ENCODE measurements around the gene OXGR1. TPM values are rescaled to one million over a fixed set of nuclear protein-coding genes. Genes with fewer than 3 reads are reported as not detected.

Gene OXGR1
- total RNA-seq, 4 donors from 2014 or later = 0.22 TPM; not detected in 3

DNA sequence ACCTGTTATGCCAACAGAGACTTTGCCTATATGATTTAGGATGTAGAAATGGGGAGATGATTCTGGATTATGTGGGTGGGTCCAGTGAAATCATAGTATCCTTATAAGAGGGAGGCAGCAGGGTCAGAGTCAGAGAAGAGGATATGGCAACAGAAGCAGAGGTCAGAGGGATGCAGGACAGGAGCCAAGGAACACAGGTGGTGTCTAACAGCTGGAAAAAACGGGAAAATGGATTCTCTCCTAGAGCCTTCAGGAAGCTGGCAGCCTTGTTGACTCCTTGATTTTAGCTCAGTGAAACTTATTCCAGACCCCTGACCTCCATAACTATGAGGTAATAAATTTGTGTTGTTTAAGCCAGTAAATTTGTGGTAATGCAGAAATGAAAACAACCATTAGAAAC is 28.8 kb upstream of the OXGR1 start:
- TF ChIP-seq, protein P1, sequence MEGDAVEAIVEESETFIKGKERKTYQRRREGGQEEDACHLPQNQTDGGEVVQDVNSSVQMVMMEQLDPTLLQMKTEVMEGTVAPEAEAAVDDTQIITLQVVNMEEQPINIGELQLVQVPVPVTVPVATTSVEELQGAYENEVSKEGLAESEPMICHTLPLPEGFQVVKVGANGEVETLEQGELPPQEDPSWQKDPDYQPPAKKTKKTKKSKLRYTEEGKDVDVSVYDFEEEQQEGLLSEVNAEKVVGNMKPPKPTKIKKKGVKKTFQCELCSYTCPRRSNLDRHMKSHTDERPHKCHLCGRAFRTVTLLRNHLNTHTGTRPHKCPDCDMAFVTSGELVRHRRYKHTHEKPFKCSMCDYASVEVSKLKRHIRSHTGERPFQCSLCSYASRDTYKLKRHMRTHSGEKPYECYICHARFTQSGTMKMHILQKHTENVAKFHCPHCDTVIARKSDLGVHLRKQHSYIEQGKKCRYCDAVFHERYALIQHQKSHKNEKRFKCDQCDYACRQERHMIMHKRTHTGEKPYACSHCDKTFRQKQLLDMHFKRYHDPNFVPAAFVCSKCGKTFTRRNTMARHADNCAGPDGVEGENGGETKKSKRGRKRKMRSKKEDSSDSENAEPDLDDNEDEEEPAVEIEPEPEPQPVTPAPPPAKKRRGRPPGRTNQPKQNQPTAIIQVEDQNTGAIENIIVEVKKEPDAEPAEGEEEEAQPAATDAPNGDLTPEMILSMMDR (IDR thresholded peaks at IDR 0.05; ENCODE audit: low read depth) = no peak

DNA sequence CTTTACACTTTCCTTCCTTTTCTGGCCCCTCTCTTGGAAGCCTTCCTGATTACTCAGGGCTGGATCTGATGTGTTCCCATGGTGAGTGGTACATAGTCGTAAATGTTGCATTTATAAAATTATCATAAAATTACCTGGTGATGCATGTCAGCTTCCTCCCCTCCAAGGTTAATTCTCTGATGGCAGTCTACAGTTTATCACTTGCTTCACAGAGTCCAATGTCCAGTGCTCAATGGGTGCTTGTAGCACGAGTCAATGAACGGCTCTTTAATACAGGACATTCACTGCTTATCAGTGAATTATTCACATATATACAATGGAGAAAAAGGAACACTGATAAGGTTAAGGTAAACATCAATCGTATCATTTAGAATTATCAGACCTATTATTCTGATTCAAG is 27.0 kb upstream of the OXGR1 start:
- TF ChIP-seq, protein P1 (IDR thresholded peaks at IDR 0.05; ENCODE audit: low read depth) = no peak

DNA sequence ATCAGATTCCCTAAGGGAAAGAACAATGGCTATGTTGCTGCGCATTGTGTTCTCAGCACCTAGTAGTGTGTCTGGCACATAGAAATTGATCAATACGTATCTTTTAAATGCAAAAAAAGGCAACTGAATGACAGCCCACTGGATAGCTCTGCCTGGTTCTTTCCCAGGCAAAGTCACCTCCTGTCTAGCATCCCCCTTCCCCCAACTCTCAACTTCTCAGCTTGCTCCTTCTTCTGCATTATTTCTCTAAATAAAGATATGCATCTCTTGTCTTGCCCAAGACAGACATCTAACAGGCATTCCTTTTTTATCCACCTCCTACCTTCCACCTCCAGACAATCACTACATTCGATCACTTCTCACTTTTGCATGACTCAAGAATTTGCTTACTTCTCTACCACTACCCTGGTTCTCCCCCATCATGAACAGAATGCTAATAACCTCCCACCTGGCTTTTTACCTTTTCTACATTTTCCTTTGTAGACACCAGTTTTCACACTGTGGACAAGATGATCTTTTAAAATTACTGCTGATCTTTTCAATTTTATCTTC is 26.5 kb upstream of the OXGR1 start:
- TF ChIP-seq, protein P1 (IDR thresholded peaks at IDR 0.05; ENCODE audit: low read depth) = no peak

DNA sequence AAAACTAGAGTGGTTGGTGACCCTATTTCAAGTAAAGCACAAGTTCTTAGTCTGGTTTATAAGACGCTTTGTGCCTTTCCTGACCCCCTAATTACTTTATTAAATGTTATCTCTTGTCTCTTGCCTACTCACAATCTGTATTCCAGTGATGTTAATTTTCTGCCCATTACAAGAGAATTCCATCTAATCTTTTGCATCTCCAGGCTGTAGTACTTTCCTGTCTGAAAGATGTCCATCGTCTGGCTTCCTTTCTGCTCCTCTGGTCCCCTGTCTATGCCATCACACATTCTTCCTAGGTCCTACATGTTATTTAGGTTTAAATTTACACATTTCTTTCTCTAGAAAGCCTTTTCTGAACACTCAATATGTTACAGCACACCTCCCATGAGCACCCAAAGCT is 25.9 kb upstream of the OXGR1 start:
- TF ChIP-seq, protein P1 (IDR thresholded peaks at IDR 0.05; ENCODE audit: low read depth) = no peak

DNA sequence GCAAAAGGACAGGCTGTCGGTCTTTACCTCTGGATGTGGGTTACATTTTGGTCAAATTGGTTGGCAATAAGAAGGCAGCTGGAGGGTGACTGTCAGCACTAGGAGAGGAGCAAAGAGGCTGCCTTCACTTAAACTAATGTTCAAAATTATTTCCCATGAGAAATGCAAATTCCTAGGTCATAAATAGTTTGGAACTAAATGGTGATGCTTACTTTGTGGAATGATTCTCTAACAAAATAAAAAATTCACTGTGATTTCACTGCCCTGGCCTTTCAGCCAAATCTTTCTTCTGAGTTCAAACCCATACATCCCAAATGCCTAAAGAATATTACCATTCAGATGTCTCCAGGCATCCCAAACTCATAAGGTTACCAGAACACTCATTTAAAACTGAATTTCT is 25.0 kb upstream of the OXGR1 start:
- TF ChIP-seq, protein P1 (IDR thresholded peaks at IDR 0.05; ENCODE audit: low read depth) = no peak

DNA sequence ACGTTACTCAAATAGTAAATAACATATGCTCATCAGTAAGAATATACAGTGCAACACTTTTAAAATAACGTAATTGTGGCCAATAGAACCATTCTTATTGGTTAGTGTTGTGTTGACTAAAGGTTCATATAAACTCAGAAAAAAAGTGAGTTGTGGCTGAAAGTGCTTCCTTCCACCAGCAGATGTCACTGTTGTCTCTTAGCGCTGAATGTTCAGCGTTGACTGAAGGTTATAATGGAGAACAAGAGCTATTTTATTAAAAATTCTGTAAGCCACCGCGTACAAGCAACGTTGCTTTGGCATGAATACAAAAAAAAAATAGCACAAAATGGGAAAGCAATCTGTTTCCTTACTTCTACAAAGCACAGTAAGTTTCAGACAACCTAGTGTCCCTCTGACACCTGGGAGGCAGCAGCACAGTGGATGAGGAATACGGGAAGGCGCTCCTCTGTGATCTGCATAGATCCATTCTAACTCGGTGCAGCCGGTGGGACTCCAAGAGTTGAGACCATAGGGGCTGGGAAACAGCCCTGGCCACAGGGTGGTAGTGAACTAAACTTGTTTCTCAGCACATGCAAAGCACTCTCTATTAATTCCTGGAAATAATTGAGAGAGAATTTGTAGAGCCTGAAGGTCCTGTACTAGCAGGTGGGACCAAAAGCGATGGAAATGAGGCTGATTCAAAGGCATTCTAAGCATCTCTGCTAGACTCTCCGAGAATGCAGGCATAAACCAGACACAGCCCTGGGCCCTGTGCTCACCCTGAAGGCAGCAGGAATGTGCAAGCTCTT is 23.9 kb upstream of the OXGR1 start:
- TF ChIP-seq, protein P1 (IDR thresholded peaks at IDR 0.05; ENCODE audit: low read depth) = no peak

DNA sequence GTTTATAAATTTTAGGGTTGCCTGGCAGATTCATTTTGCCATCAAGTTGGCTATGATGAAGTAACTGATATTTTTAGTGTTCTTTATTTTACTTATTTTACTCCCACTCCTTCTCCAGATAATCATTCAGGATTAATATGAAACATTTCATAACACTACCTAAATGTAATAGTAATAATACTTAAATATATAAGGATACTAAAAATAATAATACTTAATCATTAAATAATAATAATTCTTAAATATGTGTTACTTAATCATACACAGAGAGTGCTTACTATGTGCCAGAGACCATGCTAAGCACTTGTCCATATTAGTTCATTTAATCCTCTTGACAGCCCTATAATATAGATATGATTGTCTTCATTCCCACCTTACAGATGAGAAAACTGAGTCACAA is 23.0 kb upstream of the OXGR1 start:
- TF ChIP-seq, protein P1 (IDR thresholded peaks at IDR 0.05; ENCODE audit: low read depth) = no peak
